NCI-H526 treated with DMSO at 0.1 percent for 48 hours (cell line): ENCODE results near the gene CCDC124.
A peak's percentile ranks its signal among the peaks of the same experiment; 100 is the strongest.
"Not testable (repeated sequence)": the region's sequence is repeated elsewhere in the genome, so short reads cannot be mapped to it uniquely, and the experiment has no call there.

Experiments
- DNase-seq: peaks from one replicate; lab custom pipeline; 2025; lab: John Stamatoyannopoulos, UW

CCDC124 gene

GRCh38 chr19:17932485-17933338 is at the start of gene CCDC124:
TSS of gene CCDC124 (plus strand) at chr19:17933015. CDS start at chr19:17936421, 3,406 bp downstream.
- peak; percentile 82 for DNase-seq

GRCh38 chr19:17883627-17884410 is 49.0 kb upstream of the CCDC124 start:
- DNase-seq: no peak

- DNase-seq: no peak
Measured at GRCh38 chr19:17886515-17886914, 46.3 kb upstream of the CCDC124 start.

GRCh38 chr19:17887221-17887620 is 45.6 kb upstream of the CCDC124 start:
- not testable (repeated sequence) for DNase-seq

- no peak for DNase-seq
Measured at GRCh38 chr19:17888260-17888659, 44.6 kb upstream of the CCDC124 start.

- no peak for DNase-seq
Measured at GRCh38 chr19:17889609-17890214, 43.1 kb upstream of the CCDC124 start.

GRCh38 chr19:17893766-17894165 is 39.0 kb upstream of the CCDC124 start:
- DNase-seq: no peak

GRCh38 chr19:17902701-17903100 is 30.1 kb upstream of the CCDC124 start:
- no peak for DNase-seq

GRCh38 chr19:17908244-17908643 is 24.6 kb upstream of the CCDC124 start:
- DNase-seq: no peak

- no peak for DNase-seq
Measured at GRCh38 chr19:17909003-17909732, 23.6 kb upstream of the CCDC124 start.

GRCh38 chr19:17910791-17911360 is 21.9 kb upstream of the CCDC124 start:
- no peak for DNase-seq

GRCh38 chr19:17915940-17916593 is 16.7 kb upstream of the CCDC124 start:
- no peak for DNase-seq

GRCh38 chr19:17918151-17918550 is 14.7 kb upstream of the CCDC124 start:
- not testable (repeated sequence) for DNase-seq

- DNase-seq: not testable (repeated sequence)
Measured at GRCh38 chr19:17919122-17919521, 13.7 kb upstream of the CCDC124 start.

- DNase-seq: no peak
Measured at GRCh38 chr19:17920527-17920926, 12.3 kb upstream of the CCDC124 start.

GRCh38 chr19:17922138-17922537 is 10.7 kb upstream of the CCDC124 start:
- no peak for DNase-seq

- DNase-seq: no peak
Measured at GRCh38 chr19:17926044-17926443, 6.8 kb upstream of the CCDC124 start.

- no peak for DNase-seq
Measured at GRCh38 chr19:17929056-17929455, 3.8 kb upstream of the CCDC124 start.

- DNase-seq: no peak
Measured at GRCh38 chr19:17931532-17932191, 1.2 kb upstream of the CCDC124 start.

- no peak for DNase-seq
Measured at GRCh38 chr19:17933414-17934129, 757 bp downstream of the CCDC124 start.
